NCI-H526 treated with DMSO at 0.1 percent for 48 hours (cell line): ENCODE results near the gene ISL2.

Experiments used
- DNase-seq: peaks from one replicate; lab custom pipeline; 2025; lab: John Stamatoyannopoulos, UW

Gene ISL2

DNA sequence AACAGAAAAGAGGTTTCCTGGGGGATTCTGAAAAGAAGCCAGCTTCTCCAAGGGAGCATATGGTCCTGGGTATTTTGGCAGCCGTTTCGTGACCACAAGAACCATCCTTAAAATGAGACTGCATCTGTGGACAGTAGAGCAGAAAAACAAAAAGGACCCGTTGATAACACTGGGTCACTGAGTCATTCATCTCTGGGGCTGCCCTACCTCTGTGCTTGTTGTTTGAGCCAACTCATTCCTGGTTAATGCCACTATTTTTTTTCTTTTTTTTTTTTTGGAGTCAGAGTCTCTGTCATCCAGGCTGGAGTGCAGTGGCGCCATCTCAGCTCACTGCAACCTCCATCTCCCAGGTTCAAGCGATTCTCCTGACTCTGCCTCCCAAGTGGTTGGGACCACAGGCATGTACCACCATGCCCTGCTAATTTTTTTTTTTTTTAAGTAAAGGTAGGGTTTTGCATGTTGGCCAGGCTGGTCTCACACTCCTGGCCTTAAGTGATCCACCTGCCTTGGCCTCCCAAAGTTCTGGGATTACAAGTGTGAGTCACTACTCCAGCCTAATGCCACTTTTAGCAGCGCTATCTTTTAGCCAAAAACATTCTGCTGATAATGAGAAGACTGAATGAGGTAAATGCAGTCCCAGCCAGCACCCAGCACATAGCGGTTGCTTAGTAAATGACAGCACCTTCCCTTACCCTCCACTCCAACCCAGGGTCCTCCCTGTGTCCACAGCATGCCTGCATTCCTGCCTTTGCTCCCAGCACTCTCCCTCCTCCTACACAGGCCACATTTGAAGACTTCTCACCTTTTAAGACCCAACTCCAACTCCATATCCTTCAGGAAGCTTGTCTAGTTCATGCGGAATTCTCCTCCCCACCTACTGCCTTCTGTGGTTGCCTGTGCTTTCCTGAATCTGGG, 9.1 kb upstream of the ISL2 start:
- DNase-seq: no peak

DNA sequence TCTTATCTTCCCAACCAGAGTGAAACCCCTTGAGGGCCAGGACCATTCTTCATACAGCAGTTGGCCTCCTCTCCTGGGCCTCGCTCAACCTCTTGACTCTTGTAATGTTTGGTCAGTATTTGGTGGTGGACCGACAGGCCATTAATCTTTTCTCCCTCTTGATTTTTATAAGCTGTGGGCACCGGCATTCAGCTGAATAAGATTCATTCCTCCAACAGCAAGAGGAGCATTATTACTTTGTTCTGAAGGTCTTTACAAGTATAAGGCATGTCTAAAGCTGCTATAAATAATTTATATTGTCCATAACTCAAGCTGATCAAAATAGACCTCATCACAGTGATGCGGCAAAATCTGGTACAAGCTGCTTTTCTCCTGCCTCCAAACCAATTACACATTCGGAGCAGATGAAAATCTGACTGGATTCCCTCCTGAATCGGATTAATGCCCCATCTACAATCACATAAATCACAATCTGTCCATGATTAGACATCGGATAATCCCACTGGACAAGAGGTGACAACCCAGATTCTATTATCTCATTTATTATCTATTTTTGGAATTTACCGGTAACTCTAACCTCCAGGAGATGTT, 8.4 kb upstream of the ISL2 start:
- no peak for DNase-seq

DNA sequence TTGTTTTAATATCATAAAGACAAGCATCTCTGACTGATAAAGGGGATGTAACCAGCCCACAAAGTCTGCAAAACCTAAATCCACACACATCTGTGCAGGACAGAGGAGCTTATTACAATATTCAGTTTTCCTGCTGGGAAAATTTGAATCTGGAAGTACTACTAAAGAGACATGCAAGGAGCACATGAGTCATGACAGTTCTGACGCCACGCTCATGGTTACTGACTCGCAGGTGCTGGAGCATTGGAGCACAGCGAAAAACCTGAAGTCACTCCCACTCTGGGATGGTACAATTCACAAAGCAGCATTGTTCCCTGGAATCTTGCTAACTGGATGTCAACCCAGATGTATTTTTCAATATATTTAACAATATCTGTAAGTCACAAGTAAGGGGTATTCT, 7.6 kb upstream of the ISL2 start:
- DNase-seq: peak; percentile 39

DNA sequence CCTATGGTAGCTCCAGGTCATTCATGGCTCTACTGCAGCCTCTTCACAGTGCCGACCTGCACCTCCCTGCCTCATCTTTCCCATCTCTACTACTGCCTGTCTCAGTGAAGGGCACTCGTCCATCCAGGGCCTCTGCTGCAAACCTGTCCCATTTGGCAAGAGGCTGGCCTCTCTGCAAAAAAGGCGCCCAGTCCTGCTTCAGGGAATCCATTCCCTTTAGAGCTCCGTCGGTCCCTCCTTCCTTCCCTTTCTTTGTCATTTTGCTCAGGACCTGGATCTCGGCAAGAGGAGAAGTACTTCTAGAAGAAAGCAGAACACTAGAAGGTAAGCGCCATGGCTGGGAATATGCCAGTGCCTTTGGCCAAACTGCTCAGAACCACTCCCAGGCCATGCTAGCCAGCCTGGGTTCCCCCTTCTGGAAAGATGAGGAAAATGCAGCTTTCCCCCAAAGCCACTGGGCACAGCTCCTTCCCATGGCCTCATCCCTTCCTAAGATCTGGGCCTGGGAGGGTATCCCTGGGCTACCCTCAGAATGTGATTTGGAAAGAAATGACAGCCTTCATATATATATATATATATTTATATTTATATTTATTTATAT, 6.4 kb upstream of the ISL2 start:
- DNase-seq: no peak

DNA sequence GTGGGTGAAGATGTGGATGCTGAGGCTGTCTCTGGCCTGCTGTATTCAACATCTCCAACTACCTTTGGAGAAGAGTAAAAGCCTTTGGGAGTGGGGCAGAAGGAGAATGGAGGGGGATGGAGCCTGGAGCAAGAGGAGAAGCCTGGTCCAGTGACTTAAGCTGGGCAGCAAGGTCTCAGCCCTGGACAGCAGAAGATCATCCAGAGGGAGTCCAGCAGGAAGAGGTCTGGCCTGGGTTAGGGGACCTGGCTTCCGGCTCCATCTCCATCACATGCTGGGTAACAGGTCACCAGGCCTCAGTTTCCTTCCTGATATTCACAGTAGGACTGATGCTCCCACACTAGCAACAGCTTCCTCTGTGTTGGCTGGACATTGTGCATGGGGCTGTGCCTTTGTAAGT, 3.8 kb upstream of the ISL2 start:
- DNase-seq: no peak

DNA sequence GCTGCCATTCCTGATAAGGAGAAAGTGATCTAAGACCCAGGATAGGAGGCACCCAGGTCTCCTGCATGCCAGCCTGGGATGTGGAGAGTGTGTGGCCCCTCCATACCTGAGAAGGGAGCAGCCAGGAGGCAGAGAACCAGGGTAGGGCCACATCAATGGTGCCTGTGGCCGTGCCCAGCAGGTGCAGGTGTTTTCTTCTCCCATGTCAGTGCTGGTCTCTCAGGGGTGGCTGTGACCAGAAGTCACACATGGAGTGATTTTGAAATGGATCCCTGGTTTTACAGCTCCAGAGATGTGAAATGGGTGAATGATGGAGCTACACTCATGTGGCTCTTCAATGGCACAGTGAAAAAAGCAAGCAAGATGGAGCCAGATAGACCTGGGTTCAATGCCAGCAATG, 3.3 kb upstream of the ISL2 start:
- no peak for DNase-seq

DNA sequence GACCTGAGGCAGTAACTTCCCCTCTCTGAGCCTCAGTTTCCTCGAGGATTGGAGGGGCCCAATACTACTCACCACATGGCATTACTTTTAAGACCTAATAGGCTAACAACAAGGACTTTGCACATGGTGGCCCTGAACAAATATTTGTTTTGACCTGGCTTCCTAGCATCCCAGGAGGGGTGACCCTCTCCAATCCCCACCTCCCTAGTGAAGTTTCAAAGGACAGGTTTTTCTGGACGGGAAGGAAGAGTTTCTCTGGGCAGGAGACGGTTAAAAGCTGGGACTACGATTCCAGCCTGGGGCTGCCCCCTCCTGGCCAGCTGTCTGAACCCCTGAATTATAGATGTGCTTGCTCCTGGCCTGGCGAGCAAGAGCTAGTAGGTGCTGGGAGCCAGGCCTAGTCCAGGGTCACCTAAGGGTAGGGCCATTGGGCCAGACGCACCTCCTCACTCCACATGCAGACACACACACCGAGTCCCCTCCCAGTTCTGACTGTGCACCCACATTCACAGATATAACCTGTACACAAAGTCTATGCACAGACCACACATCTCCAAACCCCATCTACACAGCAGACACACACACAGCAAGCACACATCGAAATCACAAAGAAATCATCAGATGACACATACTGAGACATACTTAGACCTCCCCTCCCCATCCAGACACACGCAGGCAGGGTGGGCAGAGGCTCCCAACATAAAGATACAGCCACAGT, 2.7 kb upstream of the ISL2 start:
- DNase-seq: no peak

DNA sequence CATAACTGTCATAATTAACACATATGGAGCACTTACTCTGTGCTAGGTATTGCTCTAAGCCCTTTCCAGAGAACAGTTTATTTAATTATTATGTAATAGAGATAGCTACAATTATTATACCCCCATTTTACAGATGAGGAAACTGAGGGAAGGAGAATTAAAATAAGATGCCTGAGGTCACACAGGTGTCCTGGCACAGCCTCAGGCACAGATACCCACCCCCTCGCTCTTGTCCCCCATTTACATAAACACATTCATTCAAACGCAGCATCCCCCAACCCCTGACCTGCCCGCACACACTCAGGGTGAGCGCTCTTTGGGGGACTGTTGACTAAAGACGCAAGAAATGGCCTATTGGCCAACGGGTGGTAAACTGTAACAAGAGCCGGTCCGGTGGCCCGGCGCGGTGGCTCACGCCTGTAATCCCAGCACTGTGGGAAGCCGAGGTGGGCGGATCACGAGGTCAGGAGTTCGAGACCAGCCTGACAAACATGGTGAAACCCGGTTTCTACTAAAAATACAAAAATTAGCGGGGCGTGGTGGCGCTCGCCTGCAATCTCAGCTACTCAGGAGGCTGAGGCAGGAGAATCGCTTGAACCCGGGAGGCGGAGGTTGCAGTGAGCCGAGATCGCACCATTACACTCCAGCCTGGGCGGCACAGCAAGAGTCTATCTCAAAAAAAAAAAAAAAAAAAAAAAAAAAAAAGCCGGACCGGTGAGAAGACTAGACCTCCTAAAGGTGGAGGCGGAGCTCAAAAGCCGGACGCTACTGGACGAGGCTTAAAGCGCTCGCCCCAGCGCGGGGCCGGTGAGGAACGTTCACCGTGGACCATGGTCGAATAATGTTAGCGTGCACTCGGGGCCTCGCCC, 1.9 kb upstream of the ISL2 start:
- no peak for DNase-seq

DNA sequence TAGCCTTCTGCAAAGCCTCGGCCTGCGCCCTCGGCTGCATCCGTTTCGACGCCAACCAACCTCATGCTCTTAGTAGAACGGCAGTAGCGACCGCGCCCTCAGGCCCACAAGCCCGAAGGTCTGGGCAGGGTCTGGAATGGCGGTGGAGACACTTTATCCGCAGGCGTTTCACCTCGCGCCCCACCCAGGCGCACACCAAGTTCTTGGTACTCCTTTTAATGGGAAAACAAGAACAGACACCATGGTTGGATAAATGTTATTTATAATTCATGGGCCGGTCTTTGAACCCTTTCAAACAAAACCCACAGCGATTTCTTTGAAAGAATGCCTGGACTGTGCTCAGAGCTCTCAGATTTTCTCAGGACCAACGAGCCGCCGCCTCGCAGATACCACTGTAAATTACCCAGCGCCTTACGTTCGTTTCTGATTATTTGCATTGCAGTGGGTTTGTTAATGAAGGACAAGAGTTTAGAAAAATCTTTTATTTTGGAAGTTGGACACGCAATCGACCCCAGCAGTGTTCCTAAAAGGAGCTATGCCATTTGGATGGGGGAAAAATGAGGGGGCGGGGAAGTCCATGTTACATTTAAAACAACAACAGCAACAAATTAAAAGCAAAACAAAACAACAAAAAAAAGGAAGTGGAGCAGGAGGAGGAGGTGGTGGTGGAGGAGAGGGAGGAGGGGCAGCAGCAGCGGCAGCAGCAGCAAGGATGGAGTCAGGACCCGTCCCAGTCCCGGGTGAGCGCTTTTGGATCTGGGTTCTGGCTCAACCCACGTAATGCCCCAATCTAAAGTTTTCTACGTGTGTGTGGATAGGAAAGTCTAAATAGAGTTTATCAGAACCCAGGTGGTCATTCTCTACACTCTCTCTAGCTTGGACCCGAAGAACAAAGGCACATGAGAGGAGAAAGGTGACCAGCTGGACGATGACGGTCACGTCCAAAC, 993 bp upstream of the ISL2 start:
- peak; percentile 72 for DNase-seq

DNA sequence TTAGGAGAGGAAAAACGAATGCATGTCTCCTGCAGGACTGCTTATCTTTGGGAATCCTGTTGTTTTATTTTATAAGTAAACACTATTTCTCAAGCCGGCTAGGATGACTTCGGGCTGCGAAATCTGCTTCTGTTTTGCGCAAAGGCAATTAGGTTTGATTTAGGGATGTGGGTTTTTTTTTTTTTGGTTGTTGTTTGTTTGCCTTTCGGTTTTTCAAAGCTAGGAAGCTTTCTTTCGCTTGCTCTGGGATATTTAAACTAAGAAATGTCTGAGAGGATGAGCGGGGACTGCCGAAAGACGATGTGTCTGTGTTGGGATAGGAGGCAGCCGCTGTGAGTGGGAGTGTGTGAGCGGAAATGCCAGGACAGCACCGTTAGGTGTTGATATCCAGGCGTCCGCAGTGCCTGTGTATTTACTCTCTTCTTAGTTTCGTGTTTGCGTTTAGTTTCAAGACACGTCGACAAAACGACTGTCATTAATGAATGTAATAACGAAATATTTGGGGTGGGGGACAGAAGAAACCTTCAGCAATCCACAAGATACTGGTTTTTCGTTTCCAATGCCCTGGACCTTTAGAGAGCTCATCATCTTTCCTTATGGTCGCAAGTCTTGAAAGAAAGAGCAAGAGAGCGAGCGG, 604 bp downstream of the ISL2 start:
- peak; percentile 44 for DNase-seq

DNA sequence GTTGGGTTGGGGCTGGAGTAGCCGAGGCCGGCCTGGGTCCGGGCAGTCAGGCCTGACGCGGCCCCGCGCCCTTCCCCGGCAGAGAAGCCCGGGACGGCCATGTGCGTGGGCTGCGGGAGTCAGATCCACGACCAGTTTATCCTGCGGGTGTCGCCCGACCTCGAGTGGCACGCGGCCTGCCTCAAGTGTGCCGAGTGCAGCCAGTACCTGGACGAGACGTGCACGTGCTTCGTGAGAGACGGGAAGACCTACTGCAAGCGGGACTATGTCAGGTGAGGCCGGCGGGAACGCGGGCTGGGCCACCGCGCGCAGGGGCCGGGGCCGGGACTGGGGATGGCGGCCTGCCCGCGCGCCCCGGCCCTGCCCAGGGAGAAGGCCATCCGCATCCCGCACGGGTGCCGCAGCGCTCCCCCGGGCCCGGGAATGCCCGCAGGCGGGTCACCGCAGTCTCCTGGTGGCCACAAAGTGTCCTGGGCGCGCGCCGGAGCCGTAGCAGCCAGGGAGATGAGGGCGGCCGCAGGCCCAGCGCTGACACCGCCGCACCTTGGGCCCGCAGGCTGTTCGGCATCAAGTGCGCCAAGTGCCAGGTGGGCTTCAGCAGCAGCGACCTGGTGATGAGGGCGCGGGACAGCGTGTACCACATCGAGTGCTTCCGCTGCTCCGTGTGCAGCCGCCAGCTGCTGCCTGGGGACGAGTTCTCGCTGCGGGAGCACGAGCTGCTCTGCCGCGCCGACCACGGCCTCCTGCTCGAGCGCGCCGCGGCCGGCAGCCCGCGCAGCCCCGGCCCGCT, 1.3 kb downstream of the ISL2 start:
- peak; percentile 55 for DNase-seq

DNA sequence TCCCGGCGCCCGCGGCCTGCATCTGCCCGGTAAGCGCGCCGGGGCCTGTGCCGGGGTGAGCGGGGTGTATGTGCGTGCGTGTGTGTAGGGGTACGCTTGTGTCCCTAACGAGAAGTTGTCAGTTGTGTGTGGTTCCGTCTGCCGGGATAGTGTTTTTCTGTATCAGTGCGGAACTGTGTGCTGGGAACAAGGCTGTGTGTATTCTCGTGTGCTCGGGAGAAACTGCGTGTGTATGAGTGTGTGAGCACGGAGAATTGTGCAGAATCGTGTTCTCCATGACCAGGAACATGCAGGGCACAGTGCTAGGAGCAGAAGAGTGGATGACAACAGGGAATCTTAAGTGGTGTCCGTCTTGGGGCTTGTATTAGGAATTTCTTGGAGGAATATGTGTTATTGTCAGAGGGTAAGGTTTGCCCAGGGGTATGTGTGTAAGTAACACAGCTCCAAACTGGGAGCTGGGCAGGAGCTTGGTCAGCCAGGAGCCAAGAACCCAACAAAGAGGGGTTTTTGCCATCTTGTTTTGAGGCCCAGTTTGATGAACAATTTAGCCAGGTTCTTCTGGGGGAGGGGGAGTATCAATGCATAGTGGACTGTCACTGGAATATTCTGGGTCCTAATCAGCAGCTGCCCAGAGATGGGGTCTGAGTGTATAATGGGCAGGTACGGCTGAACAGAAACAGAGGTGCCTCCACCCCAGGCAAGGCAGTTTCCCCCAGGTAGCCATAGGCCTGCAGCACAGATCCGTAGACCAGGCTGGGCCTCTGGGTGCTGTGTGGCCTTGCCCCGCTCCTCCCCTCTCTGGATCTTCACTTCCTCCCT, 2.1 kb downstream of the ISL2 start:
- peak; percentile 63 for DNase-seq

DNA sequence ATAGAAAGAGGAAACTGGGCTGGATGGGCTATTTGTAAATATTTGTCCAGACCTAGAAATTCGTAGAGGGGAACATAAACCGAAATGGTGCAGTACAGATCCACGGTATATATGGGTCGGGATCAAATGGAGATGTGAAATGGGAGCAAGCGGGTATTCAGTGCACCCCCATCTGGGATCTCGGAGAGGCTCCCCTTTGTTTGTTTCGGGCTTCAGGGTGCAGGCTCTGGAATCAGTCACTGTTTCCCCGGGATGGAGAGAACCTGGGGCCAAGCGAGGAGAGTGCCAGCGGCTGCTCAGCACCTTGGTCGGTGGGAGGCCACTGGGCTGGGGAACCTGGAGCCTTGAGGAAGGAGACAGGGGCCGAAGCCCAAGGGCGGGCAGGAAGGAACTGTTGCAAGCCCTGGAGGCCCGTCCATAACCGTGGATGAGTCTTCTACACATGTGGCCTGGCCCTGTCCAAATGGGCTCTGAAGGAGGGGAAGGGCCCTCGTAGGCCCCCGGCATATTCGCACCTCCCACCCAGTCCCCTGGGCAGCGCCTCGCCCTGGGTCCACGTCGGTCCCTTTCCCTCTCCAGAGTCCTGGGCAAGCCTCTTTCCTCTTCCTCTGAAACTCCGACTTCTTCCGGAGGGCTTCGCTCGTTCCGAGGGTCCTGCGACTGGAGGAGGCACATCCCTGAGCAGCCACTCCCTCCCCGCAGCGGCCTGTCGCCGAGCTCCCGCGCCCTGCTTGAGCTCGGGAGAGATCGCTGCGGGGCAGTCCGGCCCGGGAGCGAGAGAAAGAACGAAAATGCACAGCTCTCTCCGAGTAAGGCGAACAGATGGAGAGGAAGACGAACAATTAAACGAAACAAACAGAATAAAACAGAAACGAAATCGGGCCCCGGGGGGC, 3.0 kb downstream of the ISL2 start:
- peak; percentile 21 for DNase-seq

DNA sequence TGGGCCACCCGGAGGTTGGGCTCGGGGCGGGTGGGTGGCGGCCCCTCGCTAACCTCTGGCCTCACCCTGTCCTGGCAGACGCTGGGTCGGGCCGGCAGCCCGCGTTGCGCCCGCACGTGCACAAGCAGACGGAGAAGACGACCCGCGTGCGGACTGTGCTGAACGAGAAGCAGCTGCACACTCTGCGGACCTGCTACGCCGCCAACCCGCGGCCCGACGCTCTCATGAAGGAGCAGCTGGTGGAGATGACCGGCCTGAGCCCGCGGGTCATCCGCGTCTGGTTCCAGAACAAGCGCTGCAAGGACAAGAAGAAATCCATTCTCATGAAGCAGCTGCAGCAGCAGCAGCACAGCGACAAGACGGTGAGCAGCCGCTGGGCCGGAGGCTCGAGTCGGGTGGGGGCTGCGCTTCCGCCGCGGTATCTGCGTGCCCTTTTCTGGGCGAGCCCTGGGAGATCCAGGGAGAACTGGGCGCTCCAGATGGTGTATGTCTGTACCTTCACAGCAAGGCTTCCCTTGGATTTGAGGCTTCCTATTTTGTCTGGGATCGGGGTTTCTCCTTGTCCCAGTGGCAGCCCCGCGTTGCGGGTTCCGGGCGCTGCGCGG, 3.7 kb downstream of the ISL2 start:
- DNase-seq: peak; percentile 36

DNA sequence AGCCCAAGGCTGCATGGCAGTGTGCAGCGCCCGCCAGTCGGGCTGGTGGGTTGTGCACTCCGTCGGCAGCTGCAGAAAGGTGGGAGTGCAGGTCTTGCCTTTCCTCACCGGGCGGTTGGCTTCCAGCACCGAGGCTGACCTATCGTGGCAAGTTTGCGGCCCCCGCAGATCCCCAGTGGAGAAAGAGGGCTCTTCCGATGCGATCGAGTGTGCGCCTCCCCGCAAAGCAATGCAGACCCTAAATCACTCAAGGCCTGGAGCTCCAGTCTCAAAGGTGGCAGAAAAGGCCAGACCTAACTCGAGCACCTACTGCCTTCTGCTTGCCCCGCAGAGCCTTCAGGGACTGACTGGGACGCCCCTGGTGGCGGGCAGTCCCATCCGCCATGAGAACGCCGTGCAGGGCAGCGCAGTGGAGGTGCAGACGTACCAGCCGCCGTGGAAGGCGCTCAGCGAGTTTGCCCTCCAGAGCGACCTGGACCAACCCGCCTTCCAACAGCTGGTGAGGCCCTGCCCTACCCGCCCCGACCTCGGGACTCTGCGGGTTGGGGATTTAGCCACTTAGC, 4.3 kb downstream of the ISL2 start:
- DNase-seq: peak; percentile 51

DNA sequence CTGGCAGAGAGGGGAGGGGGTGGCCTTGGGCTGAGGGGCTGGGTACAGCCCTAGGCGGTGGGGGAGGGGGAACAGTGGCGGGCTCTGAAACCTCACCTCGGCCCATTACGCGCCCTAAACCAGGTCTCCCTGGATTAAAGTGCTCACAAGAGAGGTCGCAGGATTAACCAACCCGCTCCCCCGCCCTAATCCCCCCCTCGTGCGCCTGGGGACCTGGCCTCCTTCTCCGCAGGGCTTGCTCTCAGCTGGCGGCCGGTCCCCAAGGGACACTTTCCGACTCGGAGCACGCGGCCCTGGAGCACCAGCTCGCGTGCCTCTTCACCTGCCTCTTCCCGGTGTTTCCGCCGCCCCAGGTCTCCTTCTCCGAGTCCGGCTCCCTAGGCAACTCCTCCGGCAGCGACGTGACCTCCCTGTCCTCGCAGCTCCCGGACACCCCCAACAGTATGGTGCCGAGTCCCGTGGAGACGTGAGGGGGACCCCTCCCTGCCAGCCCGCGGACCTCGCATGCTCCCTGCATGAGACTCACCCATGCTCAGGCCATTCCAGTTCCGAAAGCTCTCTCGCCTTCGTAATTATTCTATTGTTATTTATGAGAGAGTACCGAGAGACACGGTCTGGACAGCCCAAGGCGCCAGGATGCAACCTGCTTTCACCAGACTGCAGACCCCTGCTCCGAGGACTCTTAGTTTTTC, 4.9 kb downstream of the ISL2 start:
- DNase-seq: peak; percentile 51
